Peyer's patch (tissue), 4 donors: ENCODE measurements around the gene TRIM38.
"Not testable (repeated sequence)": the region's sequence is repeated elsewhere in the genome, so short reads cannot be mapped to it uniquely, and the experiment has no call there.

Experiments used
- POLR2A ChIP-seq, 2 donors: fragments of 450-650 bp; IDR thresholded peaks; one replicate each; pipeline ENCODE4 v1.5.1; 2017; ENCODE audit warnings: antibody characterized with exemption in 2 of 2, mild to moderate bottlenecking in 2 of 2, moderate library complexity in 2 of 2
- TF ChIP-seq, protein P1 (sequence below), 6 experiments: fragments of 450-650 bp in 4 of 6; fragments of 200-600 bp in 2 of 6; sonication (generic) in 1 of 6; IDR thresholded peaks; one replicate each; pipeline ENCODE4 v1.5.1; 2017 to 2019; ENCODE audit warnings: antibody characterized with exemption in 6 of 6, mild to moderate bottlenecking in 3 of 6, moderate library complexity in 1 of 6

DNA sequence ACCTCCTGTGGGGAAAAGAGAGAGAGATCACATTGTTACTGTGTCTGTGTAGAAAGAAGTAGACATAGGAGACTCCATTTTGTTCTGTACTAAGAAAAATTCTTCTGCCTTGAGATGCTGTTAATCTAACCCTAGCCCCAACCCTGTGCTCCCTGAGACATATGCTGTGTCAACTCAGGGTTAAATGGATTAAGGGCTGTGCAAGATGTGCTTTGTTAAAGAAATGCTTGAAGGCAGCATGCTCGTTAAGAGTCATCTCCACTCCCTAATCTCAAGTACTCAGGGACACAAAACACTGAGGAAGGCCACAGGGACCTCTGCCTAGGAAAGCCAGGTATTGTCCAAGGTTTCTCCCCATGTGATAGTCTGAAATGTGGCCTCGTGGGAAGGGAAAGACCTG lies 36.6 kb downstream of the TRIM38 start:
- TF ChIP-seq, protein P1, sequence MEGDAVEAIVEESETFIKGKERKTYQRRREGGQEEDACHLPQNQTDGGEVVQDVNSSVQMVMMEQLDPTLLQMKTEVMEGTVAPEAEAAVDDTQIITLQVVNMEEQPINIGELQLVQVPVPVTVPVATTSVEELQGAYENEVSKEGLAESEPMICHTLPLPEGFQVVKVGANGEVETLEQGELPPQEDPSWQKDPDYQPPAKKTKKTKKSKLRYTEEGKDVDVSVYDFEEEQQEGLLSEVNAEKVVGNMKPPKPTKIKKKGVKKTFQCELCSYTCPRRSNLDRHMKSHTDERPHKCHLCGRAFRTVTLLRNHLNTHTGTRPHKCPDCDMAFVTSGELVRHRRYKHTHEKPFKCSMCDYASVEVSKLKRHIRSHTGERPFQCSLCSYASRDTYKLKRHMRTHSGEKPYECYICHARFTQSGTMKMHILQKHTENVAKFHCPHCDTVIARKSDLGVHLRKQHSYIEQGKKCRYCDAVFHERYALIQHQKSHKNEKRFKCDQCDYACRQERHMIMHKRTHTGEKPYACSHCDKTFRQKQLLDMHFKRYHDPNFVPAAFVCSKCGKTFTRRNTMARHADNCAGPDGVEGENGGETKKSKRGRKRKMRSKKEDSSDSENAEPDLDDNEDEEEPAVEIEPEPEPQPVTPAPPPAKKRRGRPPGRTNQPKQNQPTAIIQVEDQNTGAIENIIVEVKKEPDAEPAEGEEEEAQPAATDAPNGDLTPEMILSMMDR (IDR thresholded peaks at IDR 0.05), result not testable (repeated sequence)
- not testable (repeated sequence) for TF ChIP-seq POLR2A (IDR thresholded peaks at IDR 0.05)
